ENCODE data around the gene HYLS1. TPM values are rescaled to one million over a fixed set of nuclear protein-coding genes. Genes with fewer than 3 reads are reported as not detected.

HYLS1 gene
- total RNA-seq, 1 donor from 2014 or later = 4.7 TPM

- no peak within 1 kb of the TSS for H3K4me3 Mint-ChIP-seq (ENCODE audit: unreplicated experiment)
- peaks cover 16% of the 10 kb centered on the region for H3K27me3 Mint-ChIP-seq (ENCODE audit: unreplicated experiment)
- no peak within 1 kb of the TSS for H3K27ac Mint-ChIP-seq (ENCODE audit: unreplicated experiment)
- H3K4me1 Mint-ChIP-seq (ENCODE audit: low read depth, unreplicated experiment) = peaks cover 16% of the 10 kb centered on the region
- H3K36me3 Mint-ChIP-seq (ENCODE audit: unreplicated experiment) = peaks cover 4% of the 10 kb centered on the region
- no peak for DNase-seq
- H3K9me3 Mint-ChIP-seq (ENCODE audit: unreplicated experiment) = peaks cover 12% of the 10 kb centered on the region
- TF ChIP-seq CTCF (IDR thresholded peaks at IDR 0.05; ENCODE audit: partially characterized antibody, unreplicated experiment) = no peak
Observed at GRCh38 chr11:125945797-125946520, 58.5 kb downstream of the HYLS1 start, which contains the start of gene VSIG10L2. TSS of gene VSIG10L2 (plus strand) at chr11:125946044. CDS start at chr11:125946056, 12 bp downstream.

GRCh38 chr11:125946712-125947418, 59.4 kb downstream of the HYLS1 start:
- DNase-seq = no peak
- no peak overlapping the region for H3K27ac Mint-ChIP-seq (ENCODE audit: unreplicated experiment)
- H3K4me1 Mint-ChIP-seq (ENCODE audit: low read depth, unreplicated experiment) = peaks cover 13% of the 10 kb centered on the region
- no peak overlapping the region for H3K4me3 Mint-ChIP-seq (ENCODE audit: unreplicated experiment)
- H3K9me3 Mint-ChIP-seq (ENCODE audit: unreplicated experiment) = peaks cover 9% of the 10 kb centered on the region
- H3K36me3 Mint-ChIP-seq (ENCODE audit: unreplicated experiment) = peaks cover 4% of the 10 kb centered on the region
- H3K27me3 Mint-ChIP-seq (ENCODE audit: unreplicated experiment) = peaks cover 11% of the 10 kb centered on the region
- TF ChIP-seq CTCF (IDR thresholded peaks at IDR 0.05; ENCODE audit: partially characterized antibody, unreplicated experiment) = no peak

- H3K36me3 Mint-ChIP-seq (ENCODE audit: unreplicated experiment) = peaks cover 4% of the 10 kb centered on the region
- no peak for TF ChIP-seq CTCF (IDR thresholded peaks at IDR 0.05; ENCODE audit: partially characterized antibody, unreplicated experiment)
Observed at GRCh38 chr11:125947419-125948277, 60.2 kb downstream of the HYLS1 start.

GRCh38 chr11:125948278-125949051, 61.0 kb downstream of the HYLS1 start:
- DNase-seq = no peak
- H3K4me1 Mint-ChIP-seq (ENCODE audit: low read depth, unreplicated experiment) = peaks cover 5% of the 10 kb centered on the region
- H3K9me3 Mint-ChIP-seq (ENCODE audit: unreplicated experiment) = peaks cover 6% of the 10 kb centered on the region
- H3K27me3 Mint-ChIP-seq (ENCODE audit: unreplicated experiment) = peaks cover 10% of the 10 kb centered on the region
- H3K27ac Mint-ChIP-seq (ENCODE audit: unreplicated experiment) = no peak overlapping the region
- peaks cover 4% of the 10 kb centered on the region for H3K36me3 Mint-ChIP-seq (ENCODE audit: unreplicated experiment)
- TF ChIP-seq CTCF (IDR thresholded peaks at IDR 0.05; ENCODE audit: partially characterized antibody, unreplicated experiment) = no peak
- no peak overlapping the region for H3K4me3 Mint-ChIP-seq (ENCODE audit: unreplicated experiment)

More at GRCh38 chr11:125947419-125948277, 60.2 kb downstream of the HYLS1 start:
- Mint-ChIP-seq H3K4me3 (ENCODE audit: unreplicated experiment) (no peak overlapping the region), H3K9me3 (ENCODE audit: unreplicated experiment) (peaks cover 6% of the 10 kb centered on the region), H3K4me1 (ENCODE audit: low read depth, unreplicated experiment) (peaks cover 6% of the 10 kb centered on the region), H3K27me3 (ENCODE audit: unreplicated experiment) (peaks cover 10% of the 10 kb centered on the region), H3K27ac (ENCODE audit: unreplicated experiment) (no peak overlapping the region)
- no peak for DNase-seq

Data from glutamatergic neuron (in vitro differentiated cells).